Measurements from ENCODE around the gene TRIM37. TPM values are rescaled to one million over a fixed set of nuclear protein-coding genes. Genes with fewer than 3 reads are reported as not detected.

The TRIM37 gene
- total RNA-seq, 1 donor from 2014 or later, result 27.7 TPM

DNA sequence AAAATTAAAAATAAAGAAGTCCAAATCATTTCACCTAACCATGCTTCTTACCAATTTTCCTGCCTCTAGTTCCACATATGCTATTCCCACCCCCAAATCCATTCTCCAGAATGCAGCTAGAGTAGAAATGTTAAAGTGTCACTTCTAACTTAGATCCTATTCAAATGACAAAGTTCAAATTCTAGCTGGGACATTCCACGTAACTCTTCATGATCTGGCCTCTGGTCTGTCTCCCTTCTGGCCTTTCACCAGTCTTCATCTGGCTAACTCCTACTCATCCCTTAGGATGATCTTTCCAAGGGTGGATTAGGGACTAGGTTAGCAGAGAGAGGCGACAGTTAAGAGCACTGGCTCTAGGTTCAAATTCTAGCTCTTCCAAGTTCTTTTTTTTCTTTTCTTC lies 97.9 kb downstream of the TRIM37 start:
- intact Hi-C loops (cut with micrococcal nuclease), result loop anchor here (10.0 kb wide), 1 partner anchor 674 kb away; no protein-coding TSS in a partner anchor
- H3K4me3 Mint-ChIP-seq, result no peak overlapping the region
- H3K36me3 Mint-ChIP-seq (ENCODE audit: low read depth), result peaks cover 11% of the 10 kb centered on the region
- no peaks in the 10 kb centered on the region for H3K9me3 Mint-ChIP-seq
- DNase-seq (ENCODE audit: low spot score), result no peak
- no peak overlapping the region for H3K27ac Mint-ChIP-seq
- no peaks in the 10 kb centered on the region for H3K27me3 Mint-ChIP-seq (ENCODE audit: insufficient read depth)
- H3K4me1 Mint-ChIP-seq (ENCODE audit: low read depth), result peaks cover 6% of the 10 kb centered on the region

DNA sequence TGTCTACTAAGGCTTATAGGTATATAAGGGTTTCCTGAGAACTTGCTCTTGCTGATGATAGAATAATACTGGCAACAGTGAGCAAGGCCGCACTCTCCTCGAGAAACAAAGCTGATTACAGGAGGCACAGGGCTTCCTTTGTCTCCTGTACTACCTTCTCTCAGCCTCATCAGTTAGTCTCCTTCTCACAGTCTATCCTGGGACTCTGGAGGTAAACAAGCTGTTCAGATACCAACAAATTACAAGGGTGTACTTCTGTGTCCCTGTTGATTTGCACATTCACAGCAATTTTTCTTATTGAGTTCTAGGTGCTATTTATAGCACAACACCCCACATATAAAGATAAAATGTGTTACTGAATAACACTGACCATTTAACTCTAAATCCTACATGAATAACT lies 98.7 kb downstream of the TRIM37 start:
- Mint-ChIP-seq H3K27ac (no peak overlapping the region), H3K9me3 (no peaks in the 10 kb centered on the region), H3K27me3 (ENCODE audit: insufficient read depth) (no peaks in the 10 kb centered on the region), H3K36me3 (ENCODE audit: low read depth) (peaks cover 8% of the 10 kb centered on the region), H3K4me1 (ENCODE audit: low read depth) (peaks cover 6% of the 10 kb centered on the region), H3K4me3 (no peak overlapping the region)
- DNase-seq (ENCODE audit: low spot score), result no peak
- intact Hi-C loops (cut with micrococcal nuclease), result loop anchor here (10.0 kb wide), 1 partner anchor 673 kb away; no protein-coding TSS in a partner anchor

DNA sequence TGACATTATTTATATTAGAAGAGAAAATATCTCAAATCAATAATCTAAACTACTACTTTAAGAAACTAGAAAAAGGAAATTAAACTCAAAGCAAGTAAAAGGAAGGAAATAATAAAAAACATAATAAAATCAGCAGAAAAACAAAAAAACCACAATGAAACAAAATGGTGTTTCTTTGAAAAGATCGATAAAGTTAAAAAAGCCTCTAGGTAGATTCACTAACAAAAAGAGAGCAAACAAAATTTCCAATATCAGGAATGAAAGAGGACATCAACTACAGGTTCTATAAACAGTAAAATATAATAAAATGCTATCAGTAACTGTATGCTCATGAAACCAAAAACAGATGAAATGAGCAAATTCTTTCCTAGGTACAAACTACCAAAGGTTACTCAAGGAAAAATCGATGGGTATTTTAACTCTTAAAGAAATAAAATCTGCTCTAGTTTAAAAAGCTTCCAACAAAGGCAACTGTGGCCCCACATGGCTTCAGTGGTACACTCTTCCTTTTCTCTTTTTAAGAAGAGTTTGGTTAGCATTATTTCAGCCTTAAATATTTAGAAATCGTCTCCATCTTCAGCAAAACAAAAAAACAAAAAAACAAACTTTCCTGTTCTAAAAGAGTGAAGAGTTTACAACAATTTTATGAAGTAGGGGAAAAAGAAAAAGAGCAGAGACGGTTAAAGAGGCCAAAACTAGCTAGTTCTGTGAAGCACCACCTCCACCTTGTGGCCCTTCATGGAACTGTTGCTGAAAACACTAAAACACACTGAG lies 102.2 kb downstream of the TRIM37 start:
- H3K4me3 Mint-ChIP-seq, result peak overlapping the region; percentile 46
- H3K27ac Mint-ChIP-seq, result peak overlapping the region; percentile 61
- intact Hi-C loops (cut with micrococcal nuclease), result loop anchor here (1.0 to 10.0 kb wide), 7 partner anchors 44 to 670 kb away; partner anchors contain the start of gene PPM1E
- DNase-seq (ENCODE audit: low spot score), result peak; percentile 44
- no peaks in the 10 kb centered on the region for H3K9me3 Mint-ChIP-seq
- H3K4me1 Mint-ChIP-seq (ENCODE audit: low read depth), result peaks cover 22% of the 10 kb centered on the region
- H3K27me3 Mint-ChIP-seq (ENCODE audit: insufficient read depth), result no peaks in the 10 kb centered on the region
- peaks cover 11% of the 10 kb centered on the region for H3K36me3 Mint-ChIP-seq (ENCODE audit: low read depth)

DNA sequence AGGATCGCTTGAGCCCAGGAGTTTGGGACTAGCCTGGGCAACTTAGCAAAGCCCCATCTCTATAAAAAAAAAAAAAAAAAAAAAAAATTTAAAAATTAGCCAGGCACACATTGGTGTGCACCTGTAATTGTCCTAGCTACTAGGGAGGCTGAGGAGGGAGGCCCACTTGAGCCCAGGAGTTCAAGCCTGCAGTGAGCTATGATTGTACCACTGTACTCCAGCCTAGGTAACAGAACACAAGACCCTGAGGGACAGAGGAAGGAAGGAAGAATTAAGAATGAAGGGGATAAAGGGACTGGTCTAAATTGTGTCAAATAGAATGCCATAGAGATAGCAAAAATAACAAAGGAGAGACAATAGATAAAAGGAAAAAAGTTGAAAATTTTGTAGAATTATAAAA lies 102.8 kb downstream of the TRIM37 start:
- DNase-seq (ENCODE audit: low spot score), result no peak
- intact Hi-C loops (cut with micrococcal nuclease), result loop anchor here (2.0 to 10.0 kb wide), 3 partner anchors 43 to 669 kb away; partner anchors contain the start of gene PPM1E
- Mint-ChIP-seq H3K4me3 (no peak overlapping the region), H3K4me1 (ENCODE audit: low read depth) (peaks cover 22% of the 10 kb centered on the region), H3K27ac (peak overlapping the region; percentile 49), H3K27me3 (ENCODE audit: insufficient read depth) (no peaks in the 10 kb centered on the region), H3K36me3 (ENCODE audit: low read depth) (peaks cover 16% of the 10 kb centered on the region), H3K9me3 (no peaks in the 10 kb centered on the region)

DNA sequence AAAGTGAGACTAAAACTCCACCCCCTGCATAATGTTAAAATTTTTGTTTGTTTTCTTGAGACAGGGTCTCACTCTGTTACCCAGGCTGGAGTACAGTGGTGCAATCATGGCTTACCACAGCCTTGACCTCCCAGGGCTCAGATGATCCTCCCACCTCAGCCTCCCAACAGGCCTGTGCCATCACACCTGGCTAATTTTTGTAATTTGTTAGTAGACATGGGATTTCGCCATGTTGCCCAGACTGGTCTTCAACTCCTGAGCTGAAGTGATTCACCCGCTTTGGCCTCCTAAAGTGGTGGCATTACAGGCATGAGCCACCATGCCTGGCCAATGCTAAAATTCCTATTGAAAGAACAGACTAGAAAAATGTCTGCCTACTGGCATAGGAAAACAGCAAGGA lies 103.8 kb downstream of the TRIM37 start:
- intact Hi-C loops (cut with micrococcal nuclease), result loop anchor here (10.0 kb wide), 1 partner anchor 668 kb away; no protein-coding TSS in a partner anchor
- Mint-ChIP-seq H3K36me3 (ENCODE audit: low read depth) (peaks cover 26% of the 10 kb centered on the region), H3K4me1 (ENCODE audit: low read depth) (peaks cover 22% of the 10 kb centered on the region), H3K27me3 (ENCODE audit: insufficient read depth) (no peaks in the 10 kb centered on the region), H3K27ac (no peak overlapping the region), H3K9me3 (no peaks in the 10 kb centered on the region), H3K4me3 (no peak overlapping the region)
- no peak for DNase-seq (ENCODE audit: low spot score)

DNA sequence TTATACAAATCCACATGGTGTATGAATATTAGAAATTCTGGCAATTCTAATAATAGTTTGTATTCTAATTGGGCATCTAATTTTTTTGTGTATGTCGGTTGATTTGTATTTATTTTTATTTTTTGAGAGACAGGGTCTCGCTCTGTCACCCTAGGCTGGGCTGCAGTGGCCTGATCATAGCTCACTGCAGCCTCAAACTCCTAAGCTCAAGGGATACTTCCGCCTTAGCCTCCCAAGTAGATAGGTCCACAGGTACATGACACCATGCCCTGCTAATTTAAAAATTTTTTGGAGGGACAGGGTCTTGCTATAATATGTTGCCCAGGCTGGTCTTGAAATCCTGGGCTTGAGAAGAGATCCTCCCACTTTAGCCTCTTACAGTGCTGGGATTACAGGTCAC lies 104.6 kb downstream of the TRIM37 start:
- DNase-seq (ENCODE audit: low spot score), result no peak
- Mint-ChIP-seq H3K9me3 (no peaks in the 10 kb centered on the region), H3K27ac (no peak overlapping the region), H3K36me3 (ENCODE audit: low read depth) (peaks cover 30% of the 10 kb centered on the region), H3K27me3 (ENCODE audit: insufficient read depth) (no peaks in the 10 kb centered on the region), H3K4me3 (peak overlapping the region; percentile 7), H3K4me1 (ENCODE audit: low read depth) (peaks cover 22% of the 10 kb centered on the region)
- intact Hi-C loops (cut with micrococcal nuclease), result loop anchor here (10.0 kb wide), 1 partner anchor 667 kb away; no protein-coding TSS in a partner anchor

DNA sequence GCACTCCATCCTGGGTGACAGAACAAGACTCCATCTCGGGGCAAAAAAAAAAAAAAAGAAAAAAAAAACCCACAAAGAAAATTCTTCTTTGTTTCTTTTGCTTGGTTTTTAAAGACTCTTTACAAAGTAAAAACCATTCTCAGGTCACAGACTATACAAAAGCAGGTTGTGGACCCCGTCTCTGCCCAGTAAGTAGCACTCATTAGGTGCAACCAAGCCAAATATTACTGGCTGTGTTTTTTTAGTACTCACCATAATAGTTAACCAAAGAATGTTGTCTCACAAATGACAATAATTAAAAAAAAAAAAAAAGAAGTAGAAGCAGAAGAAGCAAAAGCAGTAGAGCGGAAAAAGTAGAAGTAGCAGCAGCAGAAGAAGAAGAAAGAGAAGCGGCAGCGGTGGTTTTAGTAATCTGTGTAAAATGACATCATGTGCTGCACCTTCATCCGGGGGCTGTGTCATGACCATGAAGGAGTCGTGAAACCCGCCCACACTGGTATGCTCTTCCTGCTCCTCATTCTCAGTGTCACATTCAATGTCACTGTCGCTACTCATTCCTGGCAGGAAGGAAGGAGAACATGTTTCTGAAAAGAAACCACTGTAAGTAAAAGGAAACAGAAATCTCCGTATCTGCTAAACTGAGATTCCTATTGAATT lies 105.4 kb downstream of the TRIM37 start:
- intact Hi-C loops (cut with micrococcal nuclease), result loop anchor here (1.0 to 10.0 kb wide), 7 partner anchors 295 to 666 kb away; no protein-coding TSS in a partner anchor
- Mint-ChIP-seq H3K27me3 (ENCODE audit: insufficient read depth) (no peaks in the 10 kb centered on the region), H3K4me1 (ENCODE audit: low read depth) (peaks cover 22% of the 10 kb centered on the region), H3K4me3 (peak overlapping the region; percentile 79), H3K27ac (peak overlapping the region; percentile 87), H3K36me3 (ENCODE audit: low read depth) (peaks cover 33% of the 10 kb centered on the region), H3K9me3 (no peaks in the 10 kb centered on the region)
- peak; percentile 78 for DNase-seq (ENCODE audit: low spot score)

DNA sequence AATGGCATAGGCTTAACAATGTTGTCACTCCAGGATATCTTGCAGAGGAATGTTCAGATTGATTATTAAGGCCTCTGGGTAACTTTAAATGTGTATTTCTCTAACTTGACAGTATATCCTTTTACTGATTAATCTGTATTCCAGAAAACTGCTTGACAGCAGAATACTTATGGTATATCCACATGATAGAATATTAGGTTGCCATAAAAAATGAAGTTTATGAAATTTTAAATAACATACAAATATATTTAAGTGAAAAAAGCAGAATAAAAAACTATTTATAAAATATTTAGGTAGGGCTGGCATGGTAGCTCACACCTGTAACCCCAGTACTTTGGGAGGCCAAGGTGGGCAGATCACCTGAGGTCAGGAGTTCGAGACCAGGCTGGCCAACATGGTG lies 106.7 kb downstream of the TRIM37 start:
- DNase-seq (ENCODE audit: low spot score), result no peak
- intact Hi-C loops (cut with micrococcal nuclease), result loop anchor here (2.0 to 10.0 kb wide), 2 partner anchors 297 to 665 kb away; no protein-coding TSS in a partner anchor
- Mint-ChIP-seq H3K27ac (no peak overlapping the region), H3K4me1 (ENCODE audit: low read depth) (peaks cover 22% of the 10 kb centered on the region), H3K9me3 (no peaks in the 10 kb centered on the region), H3K4me3 (no peak overlapping the region), H3K27me3 (ENCODE audit: insufficient read depth) (no peaks in the 10 kb centered on the region), H3K36me3 (ENCODE audit: low read depth) (peaks cover 35% of the 10 kb centered on the region)

DNA sequence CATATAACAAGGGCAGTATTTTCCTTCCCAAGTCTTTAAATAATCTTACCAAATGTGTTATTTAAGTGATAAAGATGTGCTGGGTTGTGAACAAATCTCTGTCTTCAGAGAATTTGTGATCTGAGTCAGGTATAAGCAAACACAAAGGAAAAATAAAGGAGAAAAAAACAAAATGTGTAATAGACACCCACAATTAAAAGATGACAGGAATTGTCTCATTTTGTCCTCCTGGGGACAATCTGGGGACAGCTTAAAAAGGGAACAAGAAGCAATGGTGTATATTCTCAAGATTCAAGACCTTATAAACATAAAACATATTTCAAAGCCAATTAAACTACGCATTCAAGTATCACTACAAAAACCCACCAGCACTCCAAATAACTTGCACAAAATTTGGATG lies 107.2 kb downstream of the TRIM37 start:
- DNase-seq (ENCODE audit: low spot score), result no peak
- Mint-ChIP-seq H3K4me1 (ENCODE audit: low read depth) (peaks cover 16% of the 10 kb centered on the region), H3K4me3 (no peak overlapping the region), H3K27me3 (ENCODE audit: insufficient read depth) (no peaks in the 10 kb centered on the region), H3K36me3 (ENCODE audit: low read depth) (peaks cover 33% of the 10 kb centered on the region), H3K27ac (no peak overlapping the region), H3K9me3 (no peaks in the 10 kb centered on the region)
- intact Hi-C loops (cut with micrococcal nuclease), result no loop called here

DNA sequence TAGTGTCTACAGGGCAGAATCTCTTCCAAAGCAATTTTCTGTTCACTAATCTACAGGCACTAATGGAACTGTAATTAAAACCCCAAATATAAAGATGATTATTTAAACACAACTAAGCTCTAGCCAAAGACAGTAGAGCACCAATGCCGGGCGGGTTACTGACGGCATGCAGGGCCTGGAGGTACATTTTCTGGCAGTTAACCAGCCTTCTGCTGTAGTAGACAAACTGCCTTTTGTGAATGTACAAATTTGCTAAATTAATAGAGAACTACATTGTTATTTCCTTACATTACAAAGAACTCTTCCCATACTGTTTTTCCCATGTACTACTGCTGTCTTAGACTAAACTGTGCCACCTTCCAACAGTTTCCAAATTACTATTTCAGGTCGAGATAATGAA lies 107.8 kb downstream of the TRIM37 start:
- Mint-ChIP-seq H3K27ac (peak overlapping the region; percentile 1), H3K27me3 (ENCODE audit: insufficient read depth) (no peaks in the 10 kb centered on the region), H3K9me3 (no peaks in the 10 kb centered on the region), H3K4me3 (no peak overlapping the region), H3K4me1 (ENCODE audit: low read depth) (peaks cover 16% of the 10 kb centered on the region), H3K36me3 (ENCODE audit: low read depth) (peaks cover 33% of the 10 kb centered on the region)
- no peak for DNase-seq (ENCODE audit: low spot score)
- intact Hi-C loops (cut with micrococcal nuclease), result no loop called here

DNA sequence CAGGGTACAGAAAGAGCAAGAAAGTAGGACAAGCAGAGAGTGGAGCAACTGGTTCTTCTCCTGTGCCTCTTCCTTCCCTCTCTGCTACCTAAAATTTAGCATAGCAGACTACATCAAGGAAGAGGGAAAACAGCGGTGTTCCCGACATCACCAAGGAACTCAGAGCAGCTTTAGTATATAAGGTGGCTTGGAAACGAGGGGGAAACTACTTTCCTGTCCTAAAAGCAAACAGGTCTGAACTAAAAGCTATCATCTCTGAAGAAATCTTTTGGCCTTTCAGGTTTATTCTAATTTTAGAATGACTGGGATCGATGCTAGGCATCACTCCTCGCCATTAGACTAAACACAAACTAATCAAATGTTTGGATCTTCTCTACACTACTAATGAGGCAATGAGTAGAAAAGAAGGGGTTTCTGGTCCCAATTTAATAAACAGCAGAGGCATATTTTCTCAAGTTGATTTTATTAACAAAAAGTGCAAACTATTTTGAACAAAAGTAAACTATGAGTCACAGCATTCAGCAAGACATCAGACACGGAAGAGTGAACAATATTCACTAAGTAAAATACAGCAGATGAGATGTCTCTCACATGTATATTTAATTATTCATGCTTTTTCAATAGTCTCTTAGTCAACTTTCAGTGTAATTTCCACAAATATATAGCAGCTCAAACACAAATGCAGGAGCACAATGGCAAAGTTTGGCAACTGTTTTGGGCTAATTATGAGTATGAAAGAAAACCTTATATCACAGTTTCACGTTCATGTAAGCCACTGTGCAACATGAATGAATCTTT lies 108.7 kb downstream of the TRIM37 start:
- DNase-seq (ENCODE audit: low spot score), result no peak
- intact Hi-C loops (cut with micrococcal nuclease), result no loop called here
- Mint-ChIP-seq H3K36me3 (ENCODE audit: low read depth) (peaks cover 39% of the 10 kb centered on the region), H3K4me3 (no peak overlapping the region), H3K4me1 (ENCODE audit: low read depth) (peaks cover 16% of the 10 kb centered on the region), H3K9me3 (no peaks in the 10 kb centered on the region), H3K27me3 (ENCODE audit: insufficient read depth) (no peaks in the 10 kb centered on the region), H3K27ac (peak overlapping the region; percentile 8)

DNA sequence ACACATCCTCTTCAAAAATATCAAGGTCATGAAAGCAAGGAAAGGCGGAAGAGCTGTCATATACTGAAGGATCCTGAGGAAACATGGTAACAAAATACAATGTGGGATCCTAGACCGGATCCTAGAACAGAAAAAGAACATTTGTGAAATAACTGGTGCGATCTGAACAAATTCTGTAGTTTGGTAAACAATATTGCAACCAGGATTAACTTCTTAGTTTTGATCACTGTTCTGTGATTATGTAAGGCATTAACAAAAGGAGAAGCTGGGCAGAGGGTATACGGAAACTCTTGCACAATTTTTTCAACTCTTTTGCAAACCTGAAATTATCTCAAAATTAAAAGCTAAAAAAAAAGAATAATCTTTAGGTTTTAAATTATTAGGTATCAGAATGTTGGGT lies 109.7 kb downstream of the TRIM37 start:
- Mint-ChIP-seq H3K4me1 (ENCODE audit: low read depth) (peaks cover 17% of the 10 kb centered on the region), H3K27ac (peak overlapping the region; percentile 66), H3K9me3 (no peaks in the 10 kb centered on the region), H3K4me3 (no peak overlapping the region), H3K36me3 (ENCODE audit: low read depth) (peaks cover 39% of the 10 kb centered on the region), H3K27me3 (ENCODE audit: insufficient read depth) (no peaks in the 10 kb centered on the region)
- DNase-seq (ENCODE audit: low spot score), result no peak
- intact Hi-C loops (cut with micrococcal nuclease), result no loop called here

Measured in activated T-helper 1 cell treated with anti-CD3 and anti-CD28 coated beads, Interleukin-12 subunit alpha, Interleukin-12 subunit beta, Interleukin-2, Interleukin-4 antibody, amounts not matched to agents 30 ng/mL and 10 ng/mL and 1 ng/mL, durations not matched to agents 14 hours and 24 hours and 36 hours (primary cell).